Loucy (cell line): ENCODE measurements around the gene CH25H.
"Not testable (repeated sequence)": the region's sequence is repeated elsewhere in the genome, so short reads cannot be mapped to it uniquely, and the experiment has no call there.

ENCODE experiments used
- H2AFZ ChIP-seq: fragments of 200-600 bp; sonication (generic); 2 replicates; pipeline ENCODE4 v1.6.0; 2016; ENCODE audit warnings: antibody characterized with exemption, mild to moderate bottlenecking, low read length, moderate library complexity
- H3F3A ChIP-seq: fragments of 200-600 bp; 2 replicates; pipeline ENCODE4 v1.6.0; 2016; ENCODE audit warnings: antibody characterized with exemption, low read depth, mild to moderate bottlenecking
- H3K27me3 ChIP-seq: fragments of 200-600 bp; sonication (generic); 2 replicates; pipeline ENCODE4 v1.6.1; 2014; ENCODE audit warnings: low read length, mild to moderate bottlenecking; ENCODE audit not compliant: insufficient read depth, poor library complexity, severe bottlenecking
- H3K36me3 ChIP-seq: fragments of 200-600 bp; sonication (generic); 2 replicates; pipeline ENCODE4 v1.6.1; 2016; ENCODE audit warnings: low read length; ENCODE audit not compliant: insufficient read depth
- H3K4me1 ChIP-seq: fragments of 200-600 bp; sonication (generic); 2 replicates; pipeline ENCODE4 v1.5.1; 2014; ENCODE audit warnings: low read length, mild to moderate bottlenecking; ENCODE audit not compliant: insufficient read depth, poor library complexity, severe bottlenecking
- H3K4me2 ChIP-seq: fragments of 200-600 bp; sonication (generic); 2 replicates; pipeline ENCODE4 v1.6.0; 2014; ENCODE audit warnings: antibody characterized with exemption, low read length, low read depth, mild to moderate bottlenecking; ENCODE audit not compliant: poor library complexity, severe bottlenecking
- H3K4me3 ChIP-seq: fragments of 200-600 bp; sonication (generic); 2 replicates; pipeline ENCODE4 v1.5.1; 2014; ENCODE audit warnings: low read length, mild to moderate bottlenecking, mixed read lengths; ENCODE audit not compliant: poor library complexity, severe bottlenecking
- H3K79me2 ChIP-seq: fragments of 200-600 bp; sonication (generic); 2 replicates; pipeline ENCODE4 v1.6.1; 2014; ENCODE audit warnings: low read length; ENCODE audit not compliant: insufficient read depth
- H3K9ac ChIP-seq: fragments of 200-600 bp; sonication (generic); 2 replicates; pipeline ENCODE4 v1.6.0; 2014; ENCODE audit warnings: mild to moderate bottlenecking, low read depth, low read length, moderate library complexity; ENCODE audit not compliant: poor library complexity, severe bottlenecking
- H3K9me2 ChIP-seq: fragments of 200-600 bp; sonication (generic); replicated peaks from 2 replicates; pipeline ENCODE4 v1.6.1; 2016; ENCODE audit warnings: low read depth, low read length, mixed read lengths
- H3K9me3 ChIP-seq: fragments of 200-600 bp; sonication (generic); 2 replicates; pipeline ENCODE4 v1.6.1; 2014; ENCODE audit warnings: mild to moderate bottlenecking, antibody characterized with exemption, low read length, low read depth; ENCODE audit not compliant: insufficient read depth
- H4K20me1 ChIP-seq: fragments of 200-600 bp; sonication (generic); 2 replicates; pipeline ENCODE4 v1.6.0; 2014; ENCODE audit warnings: antibody characterized with exemption, low read length, mild to moderate bottlenecking; ENCODE audit not compliant: insufficient read depth, poor library complexity, severe bottlenecking
- EZH2phosphoT487 ChIP-seq: fragments of 200-600 bp; IDR thresholded peaks from 2 replicates; pipeline ENCODE4 v1.6.1; 2018; ENCODE audit warnings: antibody characterized with exemption, mild to moderate bottlenecking, moderate library complexity, borderline replicate concordance
- TF ChIP-seq, protein P1 (sequence below): fragments of 200-600 bp; sonication (generic); conservative IDR thresholded peaks from 2 replicates; pipeline ENCODE4 v1.5.1; 2014; ENCODE audit warnings: mild to moderate bottlenecking, antibody characterized with exemption, low read length

Gene CH25H

DNA sequence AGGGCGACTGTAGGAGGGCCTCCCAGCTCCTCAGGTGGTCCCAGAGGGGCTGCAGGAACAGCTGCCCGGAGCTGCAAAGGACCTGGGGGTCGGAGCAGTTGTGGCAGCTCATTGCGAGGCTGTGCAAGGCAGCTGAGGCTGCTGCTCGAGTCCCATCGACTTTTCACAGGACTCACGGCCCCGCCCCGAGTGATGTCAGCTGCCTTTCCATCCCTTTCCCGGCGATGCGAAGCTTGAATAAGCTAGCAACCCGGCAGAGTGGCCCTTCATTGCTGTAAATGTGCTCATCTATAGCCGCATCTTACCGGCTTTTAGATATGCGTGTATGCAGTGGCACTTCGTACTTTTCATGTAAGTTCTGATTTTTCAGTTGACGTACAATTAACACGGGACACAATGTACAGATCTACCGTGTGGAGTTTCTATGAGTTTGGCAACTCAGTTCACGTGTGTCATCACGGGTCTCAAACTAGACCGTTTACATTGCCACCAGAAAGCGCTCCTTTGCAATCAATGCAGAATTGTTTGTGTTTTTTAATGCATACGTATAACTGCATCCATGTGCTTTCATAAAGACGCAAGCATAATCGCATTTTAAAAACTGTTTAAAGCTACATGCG lies at the start of gene CH25H:
TSS of gene CH25H (minus strand) at position 137 of the 620 bp plus-strand sequence. CDS start at position 112, 25 bp downstream.
- peaks cover 13% of the 10 kb centered on the region for H3K27me3 ChIP-seq
- 0 out of 2 replicates have a peak within 1 kb of the TSS, but pooled peaks have one; percentile 39 for H2AFZ ChIP-seq
- no peaks in the 10 kb centered on the region for H4K20me1 ChIP-seq
- no peak within 1 kb of the TSS for H3K9ac ChIP-seq
- H3K9me2 ChIP-seq = no peaks in the 10 kb centered on the region
- H3K4me2 ChIP-seq = peak within 1 kb of the TSS; percentile 82
- H3K9me3 ChIP-seq = no peaks in the 10 kb centered on the region
- TF ChIP-seq, protein P1, sequence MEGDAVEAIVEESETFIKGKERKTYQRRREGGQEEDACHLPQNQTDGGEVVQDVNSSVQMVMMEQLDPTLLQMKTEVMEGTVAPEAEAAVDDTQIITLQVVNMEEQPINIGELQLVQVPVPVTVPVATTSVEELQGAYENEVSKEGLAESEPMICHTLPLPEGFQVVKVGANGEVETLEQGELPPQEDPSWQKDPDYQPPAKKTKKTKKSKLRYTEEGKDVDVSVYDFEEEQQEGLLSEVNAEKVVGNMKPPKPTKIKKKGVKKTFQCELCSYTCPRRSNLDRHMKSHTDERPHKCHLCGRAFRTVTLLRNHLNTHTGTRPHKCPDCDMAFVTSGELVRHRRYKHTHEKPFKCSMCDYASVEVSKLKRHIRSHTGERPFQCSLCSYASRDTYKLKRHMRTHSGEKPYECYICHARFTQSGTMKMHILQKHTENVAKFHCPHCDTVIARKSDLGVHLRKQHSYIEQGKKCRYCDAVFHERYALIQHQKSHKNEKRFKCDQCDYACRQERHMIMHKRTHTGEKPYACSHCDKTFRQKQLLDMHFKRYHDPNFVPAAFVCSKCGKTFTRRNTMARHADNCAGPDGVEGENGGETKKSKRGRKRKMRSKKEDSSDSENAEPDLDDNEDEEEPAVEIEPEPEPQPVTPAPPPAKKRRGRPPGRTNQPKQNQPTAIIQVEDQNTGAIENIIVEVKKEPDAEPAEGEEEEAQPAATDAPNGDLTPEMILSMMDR = no peak
- no peak for TF ChIP-seq EZH2phosphoT487
- no peaks in the 10 kb centered on the region for H3K36me3 ChIP-seq
- no peaks in the 10 kb centered on the region for H3K79me2 ChIP-seq
- H3K4me1 ChIP-seq = peaks cover 46% of the 10 kb centered on the region
- H3K4me3 ChIP-seq = peak within 1 kb of the TSS; percentile 68
- no peaks in the 10 kb centered on the region for H3F3A ChIP-seq

- Histone ChIP-seq H2AFZ (no peak overlapping the region), H4K20me1 (no peaks in the 10 kb centered on the region), H3K4me2 (no peak overlapping the region), H3K79me2 (0 out of 2 replicates have a peak, but pooled peaks cover under 1% of the 10 kb centered on the region), H3K9ac (no peak overlapping the region), H3K4me1 (peaks cover 5% of the 10 kb centered on the region), H3F3A (no peaks in the 10 kb centered on the region), H3K9me2 (no peaks in the 10 kb centered on the region), H3K9me3 (no peaks in the 10 kb centered on the region; the same call in 1 of the 2 replicates), H3K4me3 (no peak overlapping the region), H3K36me3 (no peaks in the 10 kb centered on the region), H3K27me3 (no peaks in the 10 kb centered on the region)
- TF ChIP-seq, protein P1 = no peak
- no peak for TF ChIP-seq EZH2phosphoT487
Measured at GRCh38 chr10:89256340-89256739, 49.2 kb upstream of the CH25H start.

DNA sequence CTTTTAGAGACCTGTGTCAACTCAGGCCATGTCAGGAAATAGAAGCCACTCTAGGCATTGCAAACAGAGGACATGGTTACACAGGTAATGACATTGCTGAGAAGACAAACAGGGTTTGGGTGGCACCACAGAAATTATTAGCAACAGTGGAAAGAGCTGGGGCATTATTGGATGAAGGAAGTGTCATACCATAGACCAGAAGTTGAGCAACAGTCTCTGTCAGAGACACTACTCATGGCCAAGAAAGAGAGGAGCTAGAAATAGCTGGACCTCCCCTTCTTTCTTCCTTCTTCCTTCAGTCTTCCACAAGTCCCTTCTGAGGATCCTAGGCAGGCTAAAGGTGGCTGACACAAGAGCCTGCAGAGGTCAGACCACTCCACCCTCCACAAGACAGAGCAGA lies 48.7 kb upstream of the CH25H start:
- Histone ChIP-seq H3K27me3 (no peaks in the 10 kb centered on the region), H3K79me2 (peaks cover 6% of the 10 kb centered on the region; the same call in 1 of the 2 replicates), H2AFZ (no peak overlapping the region), H3K4me2 (no peak overlapping the region), H3K9ac (no peak overlapping the region), H3K36me3 (no peaks in the 10 kb centered on the region), H3K4me1 (peaks cover 10% of the 10 kb centered on the region), H3K4me3 (no peak overlapping the region), H3K9me3 (no peaks in the 10 kb centered on the region; the same call in 1 of the 2 replicates), H3F3A (no peaks in the 10 kb centered on the region), H4K20me1 (no peaks in the 10 kb centered on the region), H3K9me2 (no peaks in the 10 kb centered on the region)
- no peak for TF ChIP-seq EZH2phosphoT487

DNA sequence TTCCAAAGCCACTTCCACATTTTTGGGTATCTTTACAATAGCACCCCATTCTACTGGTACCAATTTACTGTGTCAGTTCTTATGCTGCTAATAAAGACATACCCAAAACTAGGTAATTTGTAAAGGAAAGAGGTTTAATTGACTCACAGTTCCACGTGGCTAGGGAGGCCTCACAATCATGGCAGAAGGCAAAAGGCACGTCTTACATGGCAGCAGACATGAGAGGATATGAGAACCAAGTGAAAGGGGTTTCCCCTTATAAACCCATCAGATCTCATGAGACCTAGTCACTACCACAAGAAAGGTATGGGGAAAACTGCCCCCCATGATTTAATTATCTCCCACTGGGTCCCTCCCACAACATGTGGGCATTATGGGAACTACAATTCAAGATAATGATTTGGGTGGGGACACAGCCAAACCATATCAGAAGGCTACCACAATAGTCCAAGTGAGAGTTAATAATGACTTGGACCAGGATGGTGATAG lies 48.0 kb upstream of the CH25H start:
- H3K4me3 ChIP-seq, H3K9ac ChIP-seq, H3K4me2 ChIP-seq, H2AFZ ChIP-seq, H3K9me3 ChIP-seq, H3K9me2 ChIP-seq, H4K20me1 ChIP-seq, H3K27me3 ChIP-seq, H3K36me3 ChIP-seq, H3F3A ChIP-seq: not testable (repeated sequence)
- Histone ChIP-seq H3K79me2 (peaks cover 12% of the 10 kb centered on the region; the same call in 1 of the 2 replicates), H3K4me1 (peaks cover 13% of the 10 kb centered on the region)
